SK-N-SH treated with all-trans-retinoic acid at 6 μM for 48 hours (cell line): ENCODE results near the gene RAD23A.

ENCODE experiments used
- BACH2 ChIP-seq: fragments of 250-450 bp; sonication (Bioruptor Pico); IDR thresholded peaks from 2 replicates; pipeline ENCODE4 v1.9.0; 2021; ENCODE audit warnings: mild to moderate bottlenecking, borderline replicate concordance
- CREB5 ChIP-seq: fragments of 250-450 bp; sonication (Bioruptor Pico); IDR thresholded peaks from 2 replicates; pipeline ENCODE4 v1.5.1; 2020; ENCODE audit warnings: low read depth, mild to moderate bottlenecking, moderate library complexity
- GLIS3 ChIP-seq: fragments of 250-450 bp; sonication (Bioruptor Pico); IDR thresholded peaks from 2 replicates; pipeline ENCODE4 v1.5.0; 2020; ENCODE audit warnings: mild to moderate bottlenecking, moderate library complexity
- ISL1 ChIP-seq: fragments of 250-450 bp; sonication (Bioruptor Pico); IDR thresholded peaks from 2 replicates; pipeline ENCODE4 v2.1.2; 2022; ENCODE audit warnings: mild to moderate bottlenecking, moderate library complexity
- PATZ1 ChIP-seq: fragments of 250-450 bp; sonication (Bioruptor Pico); IDR thresholded peaks from 2 replicates; pipeline ENCODE4 v1.8.0; 2020; ENCODE audit warnings: mild to moderate bottlenecking, moderate library complexity, borderline replicate concordance
- ZFP30 ChIP-seq: fragments of 450-650 bp; formaldehyde crosslinking; IDR thresholded peaks from 2 replicates; pipeline ENCODE4 v1.5.0; 2022; ENCODE audit warnings: mild to moderate bottlenecking, moderate library complexity
- ZNF565 ChIP-seq: fragments of 450-650 bp; formaldehyde crosslinking; conservative IDR thresholded peaks from 2 replicates; pipeline ENCODE4 v1.5.0; 2020; ENCODE audit warnings: low read depth, mild to moderate bottlenecking, moderate library complexity

- TF ChIP-seq GLIS3 (CRISPR knock-in tag) (no peak), PATZ1 (CRISPR knock-in tag) (no peak), BACH2 (no peak), ISL1 (CRISPR knock-in tag) (no peak), ZNF565 (CRISPR knock-in tag) (no peak), CREB5 (CRISPR knock-in tag) (no peak), ZFP30 (CRISPR knock-in tag) (no peak)
These were observed 41.5 kb downstream of the RAD23A start for GRCh38 chr19:12987190-12987589.
